ENCODE measurements around the gene EIF4G1. TPM values are rescaled to one million over a fixed set of nuclear protein-coding genes. Genes with fewer than 3 reads are reported as not detected.

Gene EIF4G1
- total RNA-seq, 1 donor from 2014 or later = 137 TPM

DNA sequence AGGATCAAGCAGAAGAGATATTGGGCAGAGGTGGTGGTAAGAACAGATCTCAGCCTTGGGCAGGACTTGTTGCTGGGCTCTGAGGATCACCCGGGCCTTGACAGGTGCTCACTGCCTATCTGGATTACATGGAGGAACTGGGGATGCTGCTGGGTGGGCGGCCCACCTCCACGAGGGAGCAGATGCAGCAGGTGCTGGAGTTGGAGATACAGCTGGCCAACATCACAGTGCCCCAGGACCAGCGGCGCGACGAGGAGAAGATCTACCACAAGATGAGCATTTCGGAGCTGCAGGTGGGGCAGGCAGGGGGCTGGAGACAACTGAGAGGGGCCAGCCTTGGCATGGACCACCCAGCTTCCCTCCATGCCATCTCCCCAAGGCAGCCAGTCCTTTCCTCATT lies 30.7 kb upstream of the EIF4G1 start:
- no peaks in the 10 kb centered on the region for H4K20me1 ChIP-seq (ENCODE audit: low read depth)
- H3K27me3 ChIP-seq = peaks cover 7% of the 10 kb centered on the region
- Mint-ChIP-seq H3K36me3 (no peaks in the 10 kb centered on the region), H3K27ac (no peak overlapping the region), H3K4me1 (peaks cover 6% of the 10 kb centered on the region), H3K4me3 (no peak overlapping the region), H3K9me3 (no peaks in the 10 kb centered on the region), H3K27me3 (ENCODE audit: insufficient read depth, low read depth) (peaks cover 20% of the 10 kb centered on the region)
- DNase-seq (ENCODE audit: low spot score) = no peak
- no peak overlapping the region for H2AFZ ChIP-seq (replicated peaks)
- H3K4me2 ChIP-seq = no peak overlapping the region
- no peaks in the 10 kb centered on the region for H3F3A ChIP-seq (ENCODE audit: low read depth)
- no peak overlapping the region for H3K27ac ChIP-seq
- TF ChIP-seq, protein P1, sequence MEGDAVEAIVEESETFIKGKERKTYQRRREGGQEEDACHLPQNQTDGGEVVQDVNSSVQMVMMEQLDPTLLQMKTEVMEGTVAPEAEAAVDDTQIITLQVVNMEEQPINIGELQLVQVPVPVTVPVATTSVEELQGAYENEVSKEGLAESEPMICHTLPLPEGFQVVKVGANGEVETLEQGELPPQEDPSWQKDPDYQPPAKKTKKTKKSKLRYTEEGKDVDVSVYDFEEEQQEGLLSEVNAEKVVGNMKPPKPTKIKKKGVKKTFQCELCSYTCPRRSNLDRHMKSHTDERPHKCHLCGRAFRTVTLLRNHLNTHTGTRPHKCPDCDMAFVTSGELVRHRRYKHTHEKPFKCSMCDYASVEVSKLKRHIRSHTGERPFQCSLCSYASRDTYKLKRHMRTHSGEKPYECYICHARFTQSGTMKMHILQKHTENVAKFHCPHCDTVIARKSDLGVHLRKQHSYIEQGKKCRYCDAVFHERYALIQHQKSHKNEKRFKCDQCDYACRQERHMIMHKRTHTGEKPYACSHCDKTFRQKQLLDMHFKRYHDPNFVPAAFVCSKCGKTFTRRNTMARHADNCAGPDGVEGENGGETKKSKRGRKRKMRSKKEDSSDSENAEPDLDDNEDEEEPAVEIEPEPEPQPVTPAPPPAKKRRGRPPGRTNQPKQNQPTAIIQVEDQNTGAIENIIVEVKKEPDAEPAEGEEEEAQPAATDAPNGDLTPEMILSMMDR (IDR thresholded peaks at IDR 0.05) = no peak
- TF ChIP-seq EZH2phosphoT487 (IDR thresholded peaks at IDR 0.05) (no peak), EZH2 (IDR thresholded peaks at IDR 0.05) (no peak)
- no peaks in the 10 kb centered on the region for H3K79me2 ChIP-seq (ENCODE audit: low read depth)
- H3K36me3 ChIP-seq = no peaks in the 10 kb centered on the region
- H3K4me3 ChIP-seq = no peak overlapping the region
- no peaks in the 10 kb centered on the region for H3K4me1 ChIP-seq
- no peaks in the 10 kb centered on the region for H3K9me3 ChIP-seq (ENCODE audit: low read depth)
- no peak overlapping the region for H3K9ac ChIP-seq

DNA sequence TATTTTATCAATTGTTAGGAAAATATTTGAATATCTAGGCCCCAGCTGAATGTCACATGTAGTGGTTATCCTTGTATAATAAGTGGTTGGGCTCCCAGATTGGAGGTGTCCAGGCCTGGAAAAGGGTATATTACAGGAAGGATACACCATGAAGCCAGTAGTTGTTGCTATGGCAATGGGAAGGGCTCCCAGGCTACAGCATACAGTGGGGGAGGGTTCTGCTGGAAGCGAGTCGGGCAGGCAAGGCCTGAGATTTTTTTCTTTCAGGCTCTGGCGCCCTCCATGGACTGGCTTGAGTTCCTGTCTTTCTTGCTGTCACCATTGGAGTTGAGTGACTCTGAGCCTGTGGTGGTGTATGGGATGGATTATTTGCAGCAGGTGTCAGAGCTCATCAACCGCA lies 29.7 kb upstream of the EIF4G1 start:
- H3K9ac ChIP-seq = no peak overlapping the region
- Mint-ChIP-seq H3K36me3 (no peaks in the 10 kb centered on the region), H3K27ac (no peak overlapping the region), H3K4me3 (peak overlapping the region; percentile 7), H3K9me3 (no peaks in the 10 kb centered on the region), H3K27me3 (ENCODE audit: insufficient read depth, low read depth) (peaks cover 19% of the 10 kb centered on the region), H3K4me1 (peaks cover 6% of the 10 kb centered on the region)
- no peak for TF ChIP-seq EZH2 (IDR thresholded peaks at IDR 0.05)
- TF ChIP-seq, protein P1 (IDR thresholded peaks at IDR 0.05) = peak; percentile 70
- H2AFZ ChIP-seq (replicated peaks) = no peak overlapping the region
- no peaks in the 10 kb centered on the region for H3K4me1 ChIP-seq
- H3K4me3 ChIP-seq = no peak overlapping the region
- DNase-seq (ENCODE audit: low spot score) = peak; percentile 88
- H3K4me2 ChIP-seq = no peak overlapping the region
- H3K36me3 ChIP-seq = no peaks in the 10 kb centered on the region
- no peaks in the 10 kb centered on the region for H3F3A ChIP-seq (ENCODE audit: low read depth)
- no peaks in the 10 kb centered on the region for H3K9me3 ChIP-seq (ENCODE audit: low read depth)
- no peak overlapping the region for H3K27ac ChIP-seq
- H3K27me3 ChIP-seq = peaks cover 6% of the 10 kb centered on the region
- H3K79me2 ChIP-seq (ENCODE audit: low read depth) = no peaks in the 10 kb centered on the region
- H4K20me1 ChIP-seq (ENCODE audit: low read depth) = no peaks in the 10 kb centered on the region

DNA sequence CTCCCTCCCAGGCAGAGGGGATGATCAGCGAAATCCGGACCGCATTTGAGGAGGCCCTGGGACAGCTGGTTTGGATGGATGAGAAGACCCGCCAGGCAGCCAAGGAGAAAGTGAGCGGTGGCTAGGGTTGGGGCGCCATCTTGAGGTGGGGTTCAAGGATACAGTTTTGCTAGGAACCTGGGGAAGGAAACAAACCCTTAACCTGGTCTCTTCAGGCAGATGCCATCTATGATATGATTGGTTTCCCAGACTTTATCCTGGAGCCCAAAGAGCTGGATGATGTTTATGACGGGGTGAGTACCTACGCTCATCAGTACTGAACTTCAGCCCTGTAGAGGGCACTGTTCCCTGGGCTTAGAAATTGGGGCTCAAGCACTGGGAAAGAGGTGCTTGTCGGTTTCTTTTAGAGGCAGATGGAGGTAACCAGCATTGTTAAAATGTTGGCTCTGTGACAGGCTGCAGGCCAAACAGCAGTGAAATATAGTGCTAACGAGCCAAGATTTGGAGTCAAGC lies 24.9 kb upstream of the EIF4G1 start:
- H3K36me3 ChIP-seq = no peaks in the 10 kb centered on the region
- no peaks in the 10 kb centered on the region for H3K4me1 ChIP-seq
- H3K4me3 ChIP-seq = no peak overlapping the region
- H2AFZ ChIP-seq (replicated peaks) = no peak overlapping the region
- Mint-ChIP-seq H3K4me3 (no peak overlapping the region), H3K27ac (no peak overlapping the region), H3K4me1 (peaks cover 4% of the 10 kb centered on the region), H3K36me3 (no peaks in the 10 kb centered on the region), H3K9me3 (no peaks in the 10 kb centered on the region), H3K27me3 (ENCODE audit: insufficient read depth, low read depth) (peaks cover 11% of the 10 kb centered on the region)
- no peak overlapping the region for H3K4me2 ChIP-seq
- DNase-seq (ENCODE audit: low spot score) = peak; percentile 77
- no peaks in the 10 kb centered on the region for H3K9me3 ChIP-seq (ENCODE audit: low read depth)
- no peaks in the 10 kb centered on the region for H3K79me2 ChIP-seq (ENCODE audit: low read depth)
- no peak for TF ChIP-seq EZH2phosphoT487 (IDR thresholded peaks at IDR 0.05)
- TF ChIP-seq, protein P1 (IDR thresholded peaks at IDR 0.05) = peak; percentile 71
- H3F3A ChIP-seq (ENCODE audit: low read depth) = no peaks in the 10 kb centered on the region
- H4K20me1 ChIP-seq (ENCODE audit: low read depth) = no peaks in the 10 kb centered on the region
- H3K27me3 ChIP-seq = peaks cover 6% of the 10 kb centered on the region
- no peak overlapping the region for H3K9ac ChIP-seq
- H3K27ac ChIP-seq = no peak overlapping the region

All from neural progenitor cell (in vitro differentiated cells).